Stomach (tissue), 9 donors: ENCODE results near the gene ADAM8. TPM values are rescaled to one million over a fixed set of nuclear protein-coding genes. Genes with fewer than 3 reads are reported as not detected.
A peak's percentile ranks its signal among the peaks of the same experiment; 100 is the strongest.

Experiments
- DNase-seq, 2 donors: peaks; one replicate each; pipeline versions ENCODE4 v3.0.0 to v3.0.0-alpha.2; 2013 to 2019
- H3K27ac ChIP-seq, 5 donors: fragments of 200-600 bp in 4 of 5; sonication (generic) in 4 of 5; one replicate each; pipeline ENCODE4 v1.5.1; 2013 to 2019; ENCODE audit warnings: mild to moderate bottlenecking in 1 of 5, moderate library complexity in 1 of 5
- H3K27me3 ChIP-seq, 3 donors: fragments of 200-600 bp; sonication (generic); one replicate each; pipeline ENCODE4 v1.5.1; 2017 to 2019; ENCODE audit warnings: mixed run types in 1 of 3
- H3K36me3 ChIP-seq, 4 donors: fragments of 200-600 bp; sonication (generic); 1 replicate in 3 of 4; 2 replicates in 1 of 4; pipeline ENCODE4 v1.5.1; 2016 to 2019
- H3K4me1 ChIP-seq, 4 donors: fragments of 200-600 bp; sonication (generic); one replicate each; pipeline ENCODE4 v1.5.1; 2016 to 2019
- H3K4me3 ChIP-seq, 4 donors: fragments of 200-600 bp; sonication (generic) in 3 of 4; one replicate each; pipeline ENCODE4 v1.5.1; 2016 to 2019; ENCODE audit warnings: mild to moderate bottlenecking in 1 of 4
- H3K9me3 ChIP-seq, 4 donors: fragments of 200-600 bp; sonication (generic); one replicate each; pipeline ENCODE4 v1.5.1; 2016 to 2019
- CTCF ChIP-seq, 7 experiments: fragments of 450-650 bp in 4 of 7; fragments of 200-600 bp in 3 of 7; sonication (generic) in 3 of 7; IDR thresholded peaks; one replicate each; pipeline ENCODE4 v1.5.1; 2016 to 2019; ENCODE audit warnings: antibody characterized with exemption in 7 of 7, control low read depth in 2 of 7, mild to moderate bottlenecking in 1 of 7
- EP300 ChIP-seq: sonication (generic); formaldehyde crosslinking; IDR thresholded peaks from one replicate; pipeline ENCODE4 v1.6.1; 2017; ENCODE audit warnings: antibody characterized with exemption
- POLR2A ChIP-seq, 4 donors: fragments of 450-650 bp; IDR thresholded peaks; one replicate each; pipeline ENCODE4 v1.6.1; 2016; ENCODE audit warnings: antibody characterized with exemption in 4 of 4, control low read depth in 2 of 4, mild to moderate bottlenecking in 1 of 4, moderate library complexity in 1 of 4
- POLR2AphosphoS5 ChIP-seq, 3 donors: sonication (generic); formaldehyde crosslinking; IDR thresholded peaks; one replicate each; pipeline ENCODE4 v1.6.1; 2016; ENCODE audit warnings: antibody characterized with exemption in 3 of 3
- WGBS, 5 donors: extraction: QIAGEN DNeasy Blood & Tissue Kit in 3 of 5; methylation state at CpG; one replicate each; pipeline versions ENCODE4 v1.1.5 to v1.1.7; 2013 to 2018; 5-methylcytosine and 5-hydroxymethylcytosine counted together
- intact Hi-C: fragments of 100-400 bp; cut with DNase I; formaldehyde crosslinking; loops from one replicate; pipeline ENCODE4 v1.15.1; 2023; ENCODE audit warnings: low total_unique reads
- polyA plus RNA-seq, 3 donors: library from polyadenylated mRNA; stranded (reverse); fragments of 200-250 nt; gene quantifications; one replicate each; pipeline ENCODE4 v1.2.3, GENCODE V29; 2013
- total RNA-seq, 5 donors: library from RNA; depleted of rRNA; stranded (reverse); fragments of >200 nt; gene quantifications; one replicate each; pipeline versions ENCODE4 v1.1.0 to v1.2.3, GENCODE V29; 2014 to 2016
- donor health status: healthy with polysubstance abuse.
- donor health status: Bipolar disorder and iron deficiency.
- donor health status: healthy.

ADAM8 gene
- total and polyA plus RNA-seq, 8 donors: 1.8 to 50.8 (median 4.4) TPM; not detected in 1

- peak; percentile 53 to 85 for DNase-seq
- peaks cover 8 to 52% (median 42%) of the 10 kb centered on the region in 4 donors for H3K36me3 ChIP-seq
- H3K9me3 ChIP-seq: no peaks in the 10 kb centered on the region
- peaks cover 0 to 42% (median 13%) of the 10 kb centered on the region in 3 donors for H3K27me3 ChIP-seq
- peaks cover 46 to 68% (median 54%) of the 10 kb centered on the region in 4 donors for H3K4me1 ChIP-seq
- intact Hi-C loops: no loop called here
- WGBS, 5 donors: 23 to 28% (median 26%) methylated on average over 6 to 26 of the region's 26 CpGs
- H3K27ac ChIP-seq: peak overlapping the region in 4 of 5 donors; percentile 29 to 86 (median 70)
- peak overlapping the region; percentile 5 to 56 (median 43) for H3K4me3 ChIP-seq
- TF ChIP-seq CTCF (IDR thresholded peaks at IDR 0.05) (no peak), EP300 (no peak), POLR2AphosphoS5 (IDR thresholded peaks at IDR 0.05) (no peak), POLR2A (IDR thresholded peaks at IDR 0.05) (no peak)
These were observed 1.7 kb downstream of the ADAM8 start for GRCh38 chr10:133274751-133275683.

GRCh38 chr10:133273534-133274143, 3.0 kb downstream of the ADAM8 start:
- TF ChIP-seq CTCF (IDR thresholded peaks at IDR 0.05) (no peak), POLR2AphosphoS5 (IDR thresholded peaks at IDR 0.05) (no peak), POLR2A (IDR thresholded peaks at IDR 0.05) (no peak)
- Histone ChIP-seq H3K4me1 (peaks cover 39 to 54% (median 43%) of the 10 kb centered on the region in 4 donors), H3K27ac (no peak overlapping the region), H3K27me3 (peaks cover 0 to 42% (median 13%) of the 10 kb centered on the region in 3 donors), H3K36me3 (peaks cover 3 to 52% (median 44%) of the 10 kb centered on the region in 4 donors), H3K9me3 (no peaks in the 10 kb centered on the region), H3K4me3 (no peak overlapping the region)
- DNase-seq: peak in 1 of 2 donors; percentile 48
- 61 to 77% (median 68%) methylated on average over 16 to 28 of the region's 28 CpGs for WGBS, 5 donors
- intact Hi-C loops: no loop called here

GRCh38 chr10:133272964-133273420, 3.7 kb downstream of the ADAM8 start:
- no peaks in the 10 kb centered on the region for H3K9me3 ChIP-seq
- H3K36me3 ChIP-seq: peaks cover 3 to 55% (median 48%) of the 10 kb centered on the region in 4 donors
- no peak overlapping the region for H3K4me3 ChIP-seq
- no peak for DNase-seq
- intact Hi-C loops: no loop called here
- peaks cover 0 to 42% (median 13%) of the 10 kb centered on the region in 3 donors for H3K27me3 ChIP-seq
- TF ChIP-seq EP300 (no peak), POLR2A (IDR thresholded peaks at IDR 0.05) (no peak), CTCF (IDR thresholded peaks at IDR 0.05) (no peak), POLR2AphosphoS5 (IDR thresholded peaks at IDR 0.05) (no peak)
- WGBS, 5 donors: 90 to 96% (median 94%) methylated on average over 13 to 25 of the region's 25 CpGs
- no peak overlapping the region for H3K27ac ChIP-seq
- peaks cover 33 to 48% (median 37%) of the 10 kb centered on the region in 4 donors for H3K4me1 ChIP-seq

GRCh38 chr10:133272301-133272963, 4.2 kb downstream of the ADAM8 start:
- Histone ChIP-seq H3K4me3 (no peak overlapping the region), H3K27ac (no peak overlapping the region), H3K4me1 (peaks cover 27 to 42% (median 31%) of the 10 kb centered on the region in 4 donors), H3K36me3 (peaks cover 3 to 61% (median 47%) of the 10 kb centered on the region in 4 donors), H3K9me3 (no peaks in the 10 kb centered on the region), H3K27me3 (peaks cover 0 to 40% (median 13%) of the 10 kb centered on the region in 3 donors)
- TF ChIP-seq CTCF (IDR thresholded peaks at IDR 0.05) (no peak), POLR2A (IDR thresholded peaks at IDR 0.05) (no peak), EP300 (no peak), POLR2AphosphoS5 (IDR thresholded peaks at IDR 0.05) (no peak)
- DNase-seq: no peak
- WGBS, 5 donors: 83 to 90% (median 86%) methylated on average over 25 to 29 of the region's 29 CpGs
- intact Hi-C loops: no loop called here
